ENCODE data around the gene ENAM. TPM values are rescaled to one million over a fixed set of nuclear protein-coding genes. Genes with fewer than 3 reads are reported as not detected.

ENAM gene
- total RNA-seq, 1 donor from 2014 or later = 0.21 TPM

DNA sequence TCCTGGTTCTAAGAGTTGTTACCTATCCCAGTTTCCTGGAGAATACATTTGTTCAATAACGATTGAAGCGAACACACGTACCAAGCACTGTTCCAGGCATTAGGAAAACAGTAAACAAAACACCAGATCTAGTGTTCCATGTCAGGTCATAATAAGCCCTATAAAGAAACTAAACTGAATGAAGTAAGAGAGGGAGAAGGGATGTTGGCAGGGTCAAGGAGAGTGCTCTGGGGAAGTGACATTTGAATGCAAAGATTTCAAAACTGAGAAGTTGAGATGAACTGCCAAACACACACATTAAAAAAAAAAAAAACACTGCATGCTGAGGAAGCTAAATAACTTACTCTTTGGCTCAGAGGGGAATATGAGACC lies 14.4 kb upstream of the ENAM start:
- TF ChIP-seq, protein P1, sequence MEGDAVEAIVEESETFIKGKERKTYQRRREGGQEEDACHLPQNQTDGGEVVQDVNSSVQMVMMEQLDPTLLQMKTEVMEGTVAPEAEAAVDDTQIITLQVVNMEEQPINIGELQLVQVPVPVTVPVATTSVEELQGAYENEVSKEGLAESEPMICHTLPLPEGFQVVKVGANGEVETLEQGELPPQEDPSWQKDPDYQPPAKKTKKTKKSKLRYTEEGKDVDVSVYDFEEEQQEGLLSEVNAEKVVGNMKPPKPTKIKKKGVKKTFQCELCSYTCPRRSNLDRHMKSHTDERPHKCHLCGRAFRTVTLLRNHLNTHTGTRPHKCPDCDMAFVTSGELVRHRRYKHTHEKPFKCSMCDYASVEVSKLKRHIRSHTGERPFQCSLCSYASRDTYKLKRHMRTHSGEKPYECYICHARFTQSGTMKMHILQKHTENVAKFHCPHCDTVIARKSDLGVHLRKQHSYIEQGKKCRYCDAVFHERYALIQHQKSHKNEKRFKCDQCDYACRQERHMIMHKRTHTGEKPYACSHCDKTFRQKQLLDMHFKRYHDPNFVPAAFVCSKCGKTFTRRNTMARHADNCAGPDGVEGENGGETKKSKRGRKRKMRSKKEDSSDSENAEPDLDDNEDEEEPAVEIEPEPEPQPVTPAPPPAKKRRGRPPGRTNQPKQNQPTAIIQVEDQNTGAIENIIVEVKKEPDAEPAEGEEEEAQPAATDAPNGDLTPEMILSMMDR (IDR thresholded peaks at IDR 0.05; ENCODE audit: insufficient read depth, low read length, poor library complexity, severe bottlenecking) = no peak
- no peak for DNase-seq (ENCODE audit: low read depth)
- H3K4me3 ChIP-seq (ENCODE audit: low read depth, low read length) = no peak overlapping the region
- no peaks in the 10 kb centered on the region for H3K27me3 ChIP-seq (ENCODE audit: control insufficient read depth, insufficient read depth, low read length)
- no peaks in the 10 kb centered on the region for H3K36me3 ChIP-seq (ENCODE audit: control insufficient read depth, insufficient read depth, low read length)

DNA sequence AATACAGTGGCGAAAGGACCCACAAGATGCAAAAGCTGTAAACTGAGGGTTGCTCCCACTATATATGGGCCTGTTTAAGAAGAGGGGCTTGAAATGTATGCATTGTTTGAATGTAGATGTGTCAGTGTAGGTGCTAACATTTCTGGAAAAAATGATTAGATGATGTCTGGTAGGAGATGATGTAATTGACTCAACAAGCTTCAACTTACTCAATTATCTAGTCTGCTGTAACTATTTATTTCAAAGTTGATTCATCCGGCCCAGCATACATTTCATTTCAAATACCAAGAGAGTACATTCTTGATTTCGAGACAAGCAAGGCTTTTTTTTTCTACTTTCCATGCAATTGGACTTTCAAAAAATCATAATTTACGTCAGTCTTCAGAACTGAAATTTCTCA lies 9.3 kb upstream of the ENAM start:
- no peaks in the 10 kb centered on the region for H3K36me3 ChIP-seq (ENCODE audit: control insufficient read depth, insufficient read depth, low read length)
- no peak for DNase-seq (ENCODE audit: low read depth)
- TF ChIP-seq, protein P1 (IDR thresholded peaks at IDR 0.05; ENCODE audit: insufficient read depth, low read length, poor library complexity, severe bottlenecking) = no peak
- no peak overlapping the region for H3K4me3 ChIP-seq (ENCODE audit: low read depth, low read length)
- H3K27me3 ChIP-seq (ENCODE audit: control insufficient read depth, insufficient read depth, low read length) = no peaks in the 10 kb centered on the region

DNA sequence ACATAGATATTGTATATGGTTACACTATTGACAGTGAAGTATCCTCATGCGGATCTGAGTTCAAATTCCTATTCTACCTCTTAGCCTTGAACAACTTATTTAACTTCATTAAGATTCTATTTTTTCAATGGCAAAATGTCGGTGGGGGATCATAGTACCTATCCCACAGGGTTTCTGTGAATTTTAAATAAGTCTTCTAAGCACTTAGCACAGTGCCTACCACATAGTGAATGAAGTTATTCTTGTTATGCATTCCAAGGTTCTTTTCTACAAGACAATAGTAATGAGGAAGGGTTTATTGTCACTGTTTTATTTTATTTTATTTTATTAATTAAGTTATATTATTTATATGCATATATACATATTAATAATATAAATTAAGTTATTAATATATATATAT lies 8.8 kb upstream of the ENAM start:
- TF ChIP-seq, protein P1 (IDR thresholded peaks at IDR 0.05; ENCODE audit: insufficient read depth, low read length, poor library complexity, severe bottlenecking) = no peak
- Histone ChIP-seq H3K4me3 (ENCODE audit: low read depth, low read length) (no peak overlapping the region), H3K36me3 (ENCODE audit: control insufficient read depth, insufficient read depth, low read length) (no peaks in the 10 kb centered on the region), H3K27me3 (ENCODE audit: control insufficient read depth, insufficient read depth, low read length) (no peaks in the 10 kb centered on the region)
- no peak for DNase-seq (ENCODE audit: low read depth)

DNA sequence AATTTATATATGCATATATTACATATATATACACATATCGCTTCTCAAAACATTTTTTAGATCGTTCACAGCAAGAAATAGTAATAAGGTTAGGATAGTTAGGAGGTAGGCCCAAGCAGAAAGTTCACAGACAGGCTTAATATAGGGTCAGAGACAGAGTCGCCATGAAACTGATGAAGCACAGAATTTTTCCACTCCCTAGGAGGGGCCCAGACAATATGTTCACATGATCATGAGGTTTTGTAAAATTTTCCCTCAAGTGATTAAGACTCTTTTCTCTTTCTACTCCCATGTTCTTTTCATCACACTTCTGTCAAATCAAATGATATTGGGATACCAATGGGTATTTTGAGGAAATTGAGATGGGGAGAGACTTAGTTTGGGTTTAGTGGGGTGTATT lies 5.2 kb upstream of the ENAM start:
- Histone ChIP-seq H3K27me3 (ENCODE audit: control insufficient read depth, insufficient read depth, low read length) (no peaks in the 10 kb centered on the region), H3K4me3 (ENCODE audit: low read depth, low read length) (no peak overlapping the region), H3K36me3 (ENCODE audit: control insufficient read depth, insufficient read depth, low read length) (no peaks in the 10 kb centered on the region)
- TF ChIP-seq, protein P1 (IDR thresholded peaks at IDR 0.05; ENCODE audit: insufficient read depth, low read length, poor library complexity, severe bottlenecking) = no peak
- no peak for DNase-seq (ENCODE audit: low read depth)

DNA sequence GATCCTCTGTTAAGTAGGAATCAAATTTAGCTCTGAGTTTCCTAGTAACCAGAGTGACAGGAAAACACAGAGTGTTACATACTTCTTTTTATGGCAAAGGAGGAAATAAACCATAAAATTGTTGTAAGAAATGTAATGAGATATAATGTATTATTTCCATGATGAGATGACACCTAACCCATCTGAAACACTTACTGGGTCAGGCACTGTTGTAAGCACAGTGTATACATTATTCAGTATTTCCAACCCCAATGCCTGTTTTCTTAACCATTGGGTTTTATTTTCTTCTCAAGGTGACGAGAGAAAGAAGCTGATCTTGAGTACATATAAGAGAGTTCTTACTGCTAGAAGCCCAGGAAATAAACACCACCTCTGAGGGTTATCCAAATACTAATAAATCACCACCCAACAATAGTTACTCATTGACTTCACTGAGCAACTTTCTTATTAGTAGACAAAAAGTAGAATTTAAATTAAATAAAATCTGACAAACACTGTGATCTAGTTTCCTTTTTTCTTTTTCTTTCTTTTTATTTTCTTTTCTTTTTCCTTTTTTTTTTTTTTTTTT lies 4.2 kb upstream of the ENAM start:
- Histone ChIP-seq H3K27me3 (ENCODE audit: control insufficient read depth, insufficient read depth, low read length) (no peaks in the 10 kb centered on the region), H3K36me3 (ENCODE audit: control insufficient read depth, insufficient read depth, low read length) (no peaks in the 10 kb centered on the region), H3K4me3 (ENCODE audit: low read depth, low read length) (no peak overlapping the region)
- TF ChIP-seq, protein P1 (IDR thresholded peaks at IDR 0.05; ENCODE audit: insufficient read depth, low read length, poor library complexity, severe bottlenecking) = no peak
- DNase-seq (ENCODE audit: low read depth) = no peak

DNA sequence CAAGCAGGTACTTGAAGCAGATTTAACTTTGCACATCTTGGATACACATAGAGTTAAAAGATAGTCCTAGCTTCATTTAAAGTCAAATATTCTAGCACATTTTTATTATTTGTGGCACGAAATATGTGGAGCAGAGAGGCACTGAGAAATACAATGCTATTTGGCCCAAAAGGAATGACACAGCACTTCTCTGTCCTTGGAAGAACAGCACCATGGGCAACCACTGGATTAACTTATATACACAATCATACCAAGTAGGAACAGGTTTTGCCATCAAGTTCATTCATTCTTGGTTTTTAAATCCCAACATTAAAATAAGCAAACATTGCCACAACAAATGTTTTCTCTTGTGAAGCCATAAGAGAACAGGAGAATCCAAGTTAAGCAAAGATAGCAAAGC lies 924 bp upstream of the ENAM start:
- no peak overlapping the region for H3K4me3 ChIP-seq (ENCODE audit: low read depth, low read length)
- TF ChIP-seq, protein P1 (IDR thresholded peaks at IDR 0.05; ENCODE audit: insufficient read depth, low read length, poor library complexity, severe bottlenecking) = no peak
- no peaks in the 10 kb centered on the region for H3K36me3 ChIP-seq (ENCODE audit: control insufficient read depth, insufficient read depth, low read length)

More for the DNA sequence above, 924 bp upstream of the ENAM start:
- DNase-seq (ENCODE audit: low read depth) = no peak
- no peaks in the 10 kb centered on the region for H3K27me3 ChIP-seq (ENCODE audit: control insufficient read depth, insufficient read depth, low read length)

All from kidney epithelial cell (primary cell).